Choroid plexus epithelial cell (primary cell): ENCODE measurements around the gene RALGPS1.

Source experiments
- DNase-seq: peaks from one replicate; pipeline ENCODE4 v3.0.0-alpha.2; 2010; ENCODE audit warnings: low read depth
- H3K4me3 ChIP-seq: 2 replicates; pipeline ENCODE4 v1.5.1; 2011; ENCODE audit warnings: low read depth, mild to moderate bottlenecking, control low read depth, low read length, moderate library complexity
- CTCF ChIP-seq: conservative IDR thresholded peaks from 2 replicates; pipeline ENCODE4 v1.5.1; 2011; ENCODE audit warnings: low read depth, mild to moderate bottlenecking, control low read depth, inconsistent platforms, low read length, moderate library complexity

RALGPS1 gene

GRCh38 chr9:127159325-127159801 lies 244.8 kb downstream of the RALGPS1 start:
- peak; percentile 57 for TF ChIP-seq CTCF
- DNase-seq: peak; percentile 93
- no peak overlapping the region for H3K4me3 ChIP-seq

GRCh38 chr9:127159949-127160610 lies 245.5 kb downstream of the RALGPS1 start:
- H3K4me3 ChIP-seq: no peak overlapping the region
- no peak for DNase-seq
- no peak for TF ChIP-seq CTCF

- no peak for TF ChIP-seq CTCF
- no peak overlapping the region for H3K4me3 ChIP-seq
- no peak for DNase-seq
Measured at GRCh38 chr9:127161081-127161624, 246.6 kb downstream of the RALGPS1 start.

DNA sequence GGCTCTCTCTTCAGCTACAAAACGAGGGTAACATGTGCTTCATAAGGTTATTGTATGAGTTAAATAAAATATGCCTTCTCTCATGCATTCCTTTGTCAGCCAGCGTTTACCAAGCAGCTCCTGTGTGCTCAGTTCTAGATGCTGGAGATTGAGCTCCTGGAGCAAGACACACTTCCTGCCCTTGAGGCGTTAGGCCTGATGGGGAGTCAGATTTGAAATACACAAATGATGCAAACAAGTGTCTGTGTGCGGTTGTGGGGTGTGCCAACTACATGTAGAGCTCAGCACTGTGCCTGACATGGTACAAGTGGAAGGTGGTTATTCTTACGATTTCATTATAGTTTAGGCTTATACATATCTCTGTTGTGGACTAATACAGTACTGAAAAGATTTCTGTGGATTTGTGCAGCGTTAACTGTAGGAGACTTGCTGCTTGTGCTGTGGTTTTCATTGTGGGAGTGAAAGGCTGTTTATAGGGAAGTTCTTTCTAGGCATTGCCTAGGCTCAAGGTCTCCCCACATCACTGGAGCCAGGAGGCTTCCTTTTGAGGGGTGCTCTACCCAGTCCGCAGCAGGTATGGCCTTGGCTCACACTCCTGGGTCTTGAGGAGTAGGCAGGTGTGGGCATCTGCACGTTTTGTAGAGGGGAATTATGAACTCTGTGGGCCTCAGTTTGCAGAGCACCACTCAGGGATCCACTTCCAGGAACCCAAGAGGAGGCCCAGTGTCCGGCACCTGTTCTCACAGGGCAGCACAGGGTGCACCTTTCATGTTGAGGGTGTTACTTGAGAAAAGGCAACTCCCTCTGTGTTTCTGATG lies 247.7 kb downstream of the RALGPS1 start:
- peak; percentile 36 for DNase-seq
- TF ChIP-seq CTCF: no peak
- no peak overlapping the region for H3K4me3 ChIP-seq

DNA sequence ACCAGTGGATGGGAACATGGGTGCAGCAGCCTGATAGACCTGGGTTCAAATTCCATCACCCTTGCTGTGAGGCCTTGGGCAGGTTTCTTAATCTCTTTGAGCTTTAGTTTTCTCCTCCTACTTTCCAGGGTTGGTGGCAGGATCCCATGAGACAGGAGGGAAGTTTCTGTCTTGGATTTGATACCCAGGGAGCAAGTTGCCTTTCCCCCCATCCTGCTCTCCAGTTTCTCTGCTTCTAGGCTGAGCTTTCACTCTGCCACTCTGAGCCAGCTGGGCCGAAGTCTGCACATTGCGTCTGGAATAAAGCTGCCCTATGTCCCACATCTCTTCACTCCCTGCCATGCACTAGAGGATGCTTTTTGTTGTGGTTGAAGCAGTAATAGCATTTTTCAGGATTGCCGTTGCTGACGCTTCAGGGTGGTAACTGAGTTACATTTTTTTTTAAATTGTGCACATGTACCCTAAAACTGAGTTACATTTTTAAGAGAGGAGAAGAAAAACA lies 248.3 kb downstream of the RALGPS1 start:
- no peak for DNase-seq
- TF ChIP-seq CTCF: no peak
- no peak overlapping the region for H3K4me3 ChIP-seq

DNA sequence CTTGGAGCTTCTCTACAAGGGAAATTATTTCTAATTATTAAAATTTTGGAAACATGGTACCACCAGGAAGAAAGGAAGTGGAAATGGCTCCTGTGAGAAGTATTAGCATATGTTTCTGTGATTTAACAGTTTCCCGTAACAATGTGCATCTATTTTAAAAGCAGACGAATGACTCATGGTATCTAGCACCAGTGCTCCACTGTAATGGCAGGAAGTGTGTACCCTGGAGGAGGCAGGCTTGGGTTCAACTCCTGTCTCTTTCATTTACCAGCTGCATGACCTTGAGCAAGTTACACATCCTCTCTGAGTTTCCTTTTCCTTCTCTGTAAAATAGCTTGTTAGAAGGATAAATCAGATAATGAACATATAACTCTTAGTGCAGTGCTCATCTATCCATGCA lies 248.8 kb downstream of the RALGPS1 start:
- H3K4me3 ChIP-seq: no peak overlapping the region
- peak; percentile 83 for DNase-seq
- no peak for TF ChIP-seq CTCF
